NCI-H345 (cell line): ENCODE results near the gene GATA5.
"Not testable (repeated sequence)": the region's sequence is repeated elsewhere in the genome, so short reads cannot be mapped to it uniquely, and the experiment has no call there.

ENCODE experiments used
- DNase-seq: peaks from one replicate; lab custom pipeline; 2025; lab: John Stamatoyannopoulos, UW

The GATA5 gene

GRCh38 chr20:62429455-62430310, 46.1 kb downstream of the GATA5 start:
- DNase-seq = no peak

GRCh38 chr20:62428396-62429295, 47.1 kb downstream of the GATA5 start:
- DNase-seq = no peak

- no peak for DNase-seq
These were observed 47.8 kb downstream of the GATA5 start for GRCh38 chr20:62428002-62428372.

- DNase-seq = peak; percentile 85
These were observed 48.4 kb downstream of the GATA5 start, which contains the start of gene RBBP8NL for GRCh38 chr20:62427172-62428001. Gene RBBP8NL, minus strand, starts transcription at chr20:62427539. Its CDS starts 7,892 bp downstream, at chr20:62419647.

- DNase-seq = peak; percentile 13
These were observed 49.1 kb downstream of the GATA5 start for GRCh38 chr20:62426699-62427131.

- DNase-seq = not testable (repeated sequence)
These were observed 49.8 kb downstream of the GATA5 start for GRCh38 chr20:62426059-62426348.

GRCh38 chr20:62425281-62426058, 50.3 kb downstream of the GATA5 start:
- DNase-seq = no peak

- DNase-seq = no peak
These were observed 51.3 kb downstream of the GATA5 start for GRCh38 chr20:62424249-62425107.

GRCh38 chr20:62423326-62423706, 52.5 kb downstream of the GATA5 start:
- no peak for DNase-seq

GRCh38 chr20:62422636-62423325, 53.0 kb downstream of the GATA5 start:
- DNase-seq = no peak

GRCh38 chr20:62421716-62421990, 54.1 kb downstream of the GATA5 start:
- DNase-seq = no peak

- DNase-seq = no peak
These were observed 54.7 kb downstream of the GATA5 start for GRCh38 chr20:62420846-62421715.

GRCh38 chr20:62419759-62420158, 56.0 kb downstream of the GATA5 start:
- no peak for DNase-seq

GRCh38 chr20:62418709-62419487, 56.9 kb downstream of the GATA5 start:
- DNase-seq = no peak

GRCh38 chr20:62417981-62418708, 57.6 kb downstream of the GATA5 start:
- DNase-seq = no peak

- DNase-seq = no peak
These were observed 58.9 kb downstream of the GATA5 start for GRCh38 chr20:62416651-62417637.
